Keratinocyte (primary cell): ENCODE data around the gene RRP8. TPM values are rescaled to one million over a fixed set of nuclear protein-coding genes. Genes with fewer than 3 reads are reported as not detected.

Source experiments
- DNase-seq: peaks from one replicate; pipeline ENCODE4 v3.0.0-alpha.2; 2011; ENCODE audit warnings: low read depth, missing footprints, low spot score
- FAIRE-seq: peaks from 2 replicates; lab custom pipeline; 2011; peaks lifted over from hg19 to GRCh38; lab: Jason Lieb, UNC
- H2AFZ ChIP-seq: 2 replicates; pipeline ENCODE4 v1.6.0; 2012; ENCODE audit warnings: low read length, control low read depth, inconsistent platforms; ENCODE audit not compliant: control insufficient read depth
- H3K27ac ChIP-seq: 2 replicates; pipeline ENCODE4 v1.5.1; 2011; ENCODE audit warnings: low read length; ENCODE audit not compliant: control insufficient read depth, insufficient read depth
- H3K27me3 ChIP-seq: 3 replicates; pipeline ENCODE4 v1.6.0; 2011; ENCODE audit warnings: low read length; ENCODE audit not compliant: control insufficient read depth, insufficient read depth; ENCODE audit errors: extremely low read depth
- H3K36me3 ChIP-seq, 2 experiments: 2 replicates in 1 of 2; 3 replicates in 1 of 2; pipeline ENCODE4 v1.5.1; 2011; ENCODE audit warnings: low read length in 2 of 2, mild to moderate bottlenecking in 1 of 2; ENCODE audit not compliant: control insufficient read depth in 2 of 2, insufficient read depth in 2 of 2; ENCODE audit errors: extremely low read depth in 1 of 2
- H3K4me1 ChIP-seq: 3 replicates; pipeline ENCODE4 v1.5.1; 2011; ENCODE audit warnings: low read length; ENCODE audit not compliant: control insufficient read depth, insufficient read depth; ENCODE audit errors: extremely low read depth
- H3K4me2 ChIP-seq: 3 replicates; pipeline ENCODE4 v1.6.0; 2011; ENCODE audit warnings: low read depth, low read length; ENCODE audit not compliant: control insufficient read depth, insufficient read depth; ENCODE audit errors: extremely low read depth
- H3K4me3 ChIP-seq, 3 experiments: fragments of 200-600 bp in 1 of 3; sonication (generic) in 1 of 3; 2 replicates in 2 of 3; 3 replicates in 1 of 3; pipeline ENCODE4 v1.5.1; 2011 to 2016; ENCODE audit warnings: low read length in 3 of 3, mild to moderate bottlenecking in 3 of 3, control low read depth in 2 of 3, inconsistent platforms in 1 of 3, low read depth in 1 of 3, mixed read lengths in 1 of 3, mixed run types in 1 of 3, moderate library complexity in 1 of 3; ENCODE audit not compliant: control insufficient read depth in 2 of 3, insufficient read depth in 2 of 3; ENCODE audit errors: extremely low read depth in 1 of 3
- H3K79me2 ChIP-seq: 2 replicates; pipeline ENCODE4 v1.6.0; 2012; ENCODE audit warnings: low read length; ENCODE audit not compliant: control insufficient read depth, insufficient read depth
- H3K9ac ChIP-seq: 3 replicates; pipeline ENCODE4 v1.6.0; 2011; ENCODE audit warnings: low read length; ENCODE audit not compliant: control insufficient read depth, insufficient read depth; ENCODE audit errors: extremely low read depth
- H3K9me1 ChIP-seq: 3 replicates; pipeline ENCODE4 v1.6.0; 2011; ENCODE audit warnings: low read length; ENCODE audit not compliant: control insufficient read depth, insufficient read depth; ENCODE audit errors: extremely low read depth
- H3K9me3 ChIP-seq: 2 replicates; pipeline ENCODE4 v1.5.1; 2012; ENCODE audit warnings: low read depth, low read length; ENCODE audit not compliant: control insufficient read depth
- H4K20me1 ChIP-seq: 3 replicates; pipeline ENCODE4 v1.6.0; 2011; ENCODE audit warnings: low read length; ENCODE audit not compliant: control insufficient read depth, insufficient read depth; ENCODE audit errors: extremely low read depth
- CTCF ChIP-seq, 3 experiments: IDR thresholded peaks in 1 of 3; conservative IDR thresholded peaks in 1 of 3; optimal IDR thresholded peaks in 1 of 3; 2 replicates in 2 of 3; 3 replicates in 1 of 3; pipeline versions ENCODE3 to v1.5.1; 2011; ENCODE audit warnings: low read length in 3 of 3, mild to moderate bottlenecking in 3 of 3, moderate library complexity in 2 of 3, control low read depth in 1 of 3, inconsistent platforms in 1 of 3; ENCODE audit not compliant: insufficient read depth in 2 of 3; ENCODE audit errors: extremely low read depth in 1 of 3
- EZH2 ChIP-seq: IDR thresholded peaks from one replicate; pipeline ENCODE4 v1.6.1; 2012; ENCODE audit warnings: inconsistent platforms, mild to moderate bottlenecking, low read length, moderate library complexity
- dilution Hi-C: fragments of 300-500 bp; cut with MboI; formaldehyde crosslinking; loops from one replicate; pipeline ENCODE4 v1.7.0; 2020; ENCODE audit warnings: low sequenced_read_pairs; ENCODE audit not compliant: extremely low pct_ligation_motif_present
- polyA plus RNA-seq, 5 experiments: library from polyadenylated mRNA; depleted of rRNA in 3 of 5; stranded (reverse) in 3 of 5; stranded (forward) in 1 of 5; unstranded in 1 of 5; fragments of >200 nt; gene quantifications; 1 replicate in 1 of 5; 2 replicates in 3 of 5; 3 replicates in 1 of 5; pipeline versions ENCODE4 v1.2.1 to v1.2.3, GENCODE V29; 2011 to 2012; ENCODE audit warnings: missing spikeins in 2 of 5, low read depth in 1 of 5, low replicate concordance in 1 of 5

Gene RRP8
- polyA plus RNA-seq, 1 donor (not counting 4 experiments of a cell fraction or from before 2014, with no cell fraction given), result 15.0 TPM

- Histone ChIP-seq H3K4me1 (no peaks in the 10 kb centered on the region), H3K79me2 (no peaks in the 10 kb centered on the region), H3K9me3 (no peaks in the 10 kb centered on the region), H3K36me3 (no peaks in the 10 kb centered on the region), H2AFZ (no peak overlapping the region), H3K4me3 (no peak overlapping the region), H3K4me2 (no peak overlapping the region), H4K20me1 (no peaks in the 10 kb centered on the region), H3K9ac (no peak overlapping the region), H3K27me3 (peaks cover 18% of the 10 kb centered on the region), H3K9me1 (no peaks in the 10 kb centered on the region), H3K27ac (no peak overlapping the region)
- DNase-seq, result no peak
- dilution Hi-C loops, result no loop called here
- FAIRE-seq, result no peak
- no peak for TF ChIP-seq EZH2
- TF ChIP-seq CTCF (optimal IDR thresholded peaks at IDR 0.05 in 1 of 3, IDR thresholded peaks at IDR 0.05 in 1 of 3, conservative IDR thresholded peaks at IDR 0.05 in 1 of 3; ENCODE audit: extremely low read depth in 1 of 3, insufficient read depth in 2 of 3, low read length in 3 of 3), result no peak
Measured at GRCh38 chr11:6635082-6635932, 31.9 kb upstream of the RRP8 start.

- Histone ChIP-seq H3K9me3 (no peaks in the 10 kb centered on the region), H2AFZ (no peak overlapping the region), H3K4me1 (no peaks in the 10 kb centered on the region), H3K9me1 (no peaks in the 10 kb centered on the region), H3K79me2 (no peaks in the 10 kb centered on the region), H3K27me3 (peaks cover 26% of the 10 kb centered on the region), H3K9ac (no peak overlapping the region), H3K36me3 (no peaks in the 10 kb centered on the region), H3K4me2 (no peak overlapping the region), H4K20me1 (no peaks in the 10 kb centered on the region), H3K27ac (no peak overlapping the region), H3K4me3 (no peak overlapping the region)
- TF ChIP-seq CTCF (optimal IDR thresholded peaks at IDR 0.05 in 1 of 3, IDR thresholded peaks at IDR 0.05 in 1 of 3, conservative IDR thresholded peaks at IDR 0.05 in 1 of 3; ENCODE audit: extremely low read depth in 1 of 3, insufficient read depth in 2 of 3, low read length in 3 of 3) (no peak), EZH2 (no peak)
- FAIRE-seq, result no peak
- DNase-seq, result no peak
- dilution Hi-C loops, result no loop called here
Measured at GRCh38 chr11:6634534-6634933, 31.1 kb upstream of the RRP8 start.
